EH (cell line): ENCODE measurements around the gene TAF1B.
"Not testable (repeated sequence)": the region's sequence is repeated elsewhere in the genome, so short reads cannot be mapped to it uniquely, and the experiment has no call there.

Source experiments
- DNase-seq: peaks from one replicate; pipeline ENCODE4 v3.0.0-alpha.2; 2015; ENCODE audit warnings: low read depth

Gene TAF1B

GRCh38 chr2:9885036-9885684, 41.9 kb downstream of the TAF1B start:
- peak; percentile 66 for DNase-seq

DNA sequence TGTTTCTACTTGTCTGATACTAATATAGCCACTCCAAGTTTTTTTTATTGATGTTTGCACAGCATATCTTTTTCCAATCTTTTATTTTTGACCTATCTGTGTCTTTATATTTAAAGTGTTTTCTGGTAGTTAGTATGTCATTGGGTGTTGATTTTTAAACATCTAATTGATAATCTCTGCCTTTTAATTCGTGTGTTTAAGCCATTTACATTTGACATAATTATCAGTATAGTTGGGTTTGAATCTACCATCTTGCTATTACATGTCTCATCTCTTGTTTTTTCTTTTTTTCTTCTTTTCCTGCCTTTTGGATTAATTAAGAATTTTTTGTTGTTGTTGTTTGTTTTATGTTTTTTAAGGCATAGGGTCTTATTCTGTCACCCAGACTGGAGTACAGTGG, 44.2 kb downstream of the TAF1B start:
- DNase-seq, result no peak

- DNase-seq, result no peak
Measured at GRCh38 chr2:9889812-9890261, 46.6 kb downstream of the TAF1B start.

- DNase-seq, result no peak
Measured at GRCh38 chr2:9892236-9892635, 49.0 kb downstream of the TAF1B start.

- no peak for DNase-seq
Measured at GRCh38 chr2:9895669-9896590, 52.7 kb downstream of the TAF1B start.

GRCh38 chr2:9897331-9897737, 54.1 kb downstream of the TAF1B start:
- DNase-seq, result peak; percentile 94

DNA sequence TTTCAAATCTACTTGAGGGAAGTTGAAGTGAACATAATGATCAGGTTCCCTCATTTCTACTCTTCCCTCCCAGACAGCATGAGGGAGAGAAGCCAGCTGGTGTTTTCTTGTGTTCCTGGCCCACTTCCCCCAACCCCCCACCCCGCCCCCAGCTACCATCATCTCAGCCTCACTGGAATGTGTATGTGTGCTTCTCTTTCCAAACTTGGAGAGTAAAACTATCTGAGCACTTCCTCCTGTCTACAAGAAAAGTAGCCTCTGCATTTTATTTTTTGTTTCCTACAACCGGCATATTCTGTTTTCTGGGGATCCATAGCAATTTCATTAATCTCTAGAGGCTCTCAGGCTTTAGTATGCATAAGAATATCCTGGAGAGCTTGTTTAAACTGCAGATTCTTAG, 54.6 kb downstream of the TAF1B start:
- DNase-seq, result peak; percentile 38

- no peak for DNase-seq
Measured at GRCh38 chr2:9905413-9905812, 62.1 kb downstream of the TAF1B start.

DNA sequence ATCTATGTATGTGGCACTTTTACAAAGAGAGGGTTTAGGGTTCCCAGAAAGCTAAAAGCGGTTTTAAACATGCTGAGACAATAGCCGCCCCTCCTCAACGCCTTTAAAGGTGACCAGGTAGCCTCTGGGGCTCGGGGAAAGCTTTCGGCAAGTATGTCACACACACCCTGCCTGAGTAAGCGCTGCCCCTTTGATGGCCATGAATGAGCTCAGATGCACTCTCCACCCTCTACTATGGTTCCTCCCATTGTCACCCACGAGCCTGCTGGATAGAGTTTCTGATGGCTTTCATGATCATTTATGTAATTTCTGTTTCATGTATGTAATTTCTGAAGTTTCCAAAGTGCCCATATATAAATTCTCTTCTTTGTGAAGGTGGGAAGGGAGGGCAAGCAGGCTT, 64.1 kb downstream of the TAF1B start:
- DNase-seq, result no peak

- DNase-seq, result no peak
Measured at GRCh38 chr2:9908639-9909038, 65.4 kb downstream of the TAF1B start.

DNA sequence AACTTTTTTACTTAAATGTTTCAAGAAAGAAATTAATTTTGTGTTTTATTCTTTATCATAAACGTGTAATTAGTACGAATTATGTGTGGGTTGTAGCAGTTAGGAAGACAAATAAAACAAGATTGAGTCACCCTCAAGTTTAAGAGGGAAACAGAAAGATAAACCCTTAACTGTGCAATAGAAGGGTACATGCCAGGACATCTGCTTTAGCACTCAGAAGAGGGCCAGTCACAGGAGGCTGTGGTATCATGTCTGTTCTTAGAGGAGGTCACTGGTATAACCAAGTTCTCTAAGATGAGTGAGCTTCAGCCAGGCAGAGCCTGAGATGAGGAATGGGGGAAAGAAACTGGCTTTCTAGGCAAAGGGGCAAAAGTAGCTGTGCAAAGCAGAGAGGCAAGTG, 65.8 kb downstream of the TAF1B start:
- peak; percentile 46 for DNase-seq

DNA sequence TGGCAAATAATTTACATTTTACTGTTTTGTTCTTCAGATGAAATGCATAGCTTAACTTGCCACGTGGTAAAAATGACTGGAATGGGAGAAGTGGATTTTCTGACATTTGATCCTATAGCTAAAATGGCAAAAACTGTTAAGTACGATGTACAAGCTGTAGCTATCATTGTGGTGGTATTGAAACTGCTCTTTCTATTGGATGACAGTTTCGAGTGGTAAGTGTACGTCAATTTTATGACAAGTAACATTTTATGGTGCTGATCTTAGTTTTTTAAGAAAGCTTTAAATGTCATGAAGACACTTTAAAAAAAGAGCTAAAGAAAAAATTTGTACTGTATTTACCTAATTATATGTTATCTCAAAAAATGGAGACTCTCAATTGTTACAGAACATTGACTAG, 67.4 kb downstream of the TAF1B start:
- no peak for DNase-seq

- no peak for DNase-seq
Measured at GRCh38 chr2:9912468-9912867, 69.2 kb downstream of the TAF1B start.

DNA sequence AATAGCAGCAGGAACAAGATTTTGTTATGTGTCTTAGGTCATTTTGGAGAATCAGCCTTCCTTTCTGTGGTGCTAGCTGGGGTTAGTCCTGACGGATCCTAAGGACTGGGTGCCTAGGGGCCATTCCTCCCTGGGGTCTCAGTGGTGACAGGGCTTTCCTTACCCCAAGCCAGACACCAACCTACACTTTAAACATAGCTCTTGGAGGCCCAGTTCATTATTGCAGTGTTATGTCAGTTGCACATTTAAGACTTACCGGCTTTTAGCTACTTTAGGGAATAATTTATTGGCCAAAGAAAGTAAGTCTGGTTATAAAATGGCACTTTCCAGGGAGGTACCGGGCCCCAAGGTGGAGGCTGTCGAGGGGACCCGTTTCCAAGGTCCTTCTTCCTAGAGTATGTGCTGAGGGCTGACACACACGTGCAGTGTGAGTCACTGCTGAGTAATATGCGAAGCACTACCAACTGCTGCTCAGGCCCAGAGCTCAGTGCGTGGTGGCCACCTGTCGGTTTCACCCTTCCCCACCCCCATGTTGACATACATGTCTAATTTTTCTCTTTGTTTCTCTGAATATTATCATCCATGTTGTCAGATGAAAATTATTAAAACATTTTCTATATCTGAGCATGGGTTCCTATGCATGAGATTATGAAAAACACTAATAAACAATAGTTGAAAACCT, 71.3 kb downstream of the TAF1B start:
- peak; percentile 80 for DNase-seq

GRCh38 chr2:9918275-9918674, 75.0 kb downstream of the TAF1B start:
- peak; percentile 60 for DNase-seq

GRCh38 chr2:9919512-9919911, 76.2 kb downstream of the TAF1B start:
- no peak for DNase-seq

DNA sequence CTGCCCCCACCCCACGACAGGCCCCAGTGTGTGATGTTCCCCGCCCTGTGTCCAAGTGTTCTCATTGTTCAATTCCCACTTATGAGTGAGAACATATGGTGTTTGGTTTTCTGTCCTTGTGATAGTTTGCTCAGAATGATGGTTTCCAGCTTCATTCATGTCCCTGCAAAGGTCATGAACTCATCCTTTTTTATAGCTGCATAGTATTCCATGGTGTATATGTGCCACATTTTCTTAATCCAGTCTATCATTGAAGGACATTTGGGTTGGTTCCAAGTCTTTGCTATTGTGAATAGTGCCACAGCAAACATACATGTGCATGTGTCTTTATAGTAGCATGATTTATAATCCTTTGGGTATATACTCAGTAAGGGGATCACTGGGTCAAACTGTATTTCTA, 83.7 kb downstream of the TAF1B start:
- DNase-seq, result not testable (repeated sequence)

- DNase-seq, result no peak
Measured at GRCh38 chr2:9937258-9937657, 94.0 kb downstream of the TAF1B start.

DNA sequence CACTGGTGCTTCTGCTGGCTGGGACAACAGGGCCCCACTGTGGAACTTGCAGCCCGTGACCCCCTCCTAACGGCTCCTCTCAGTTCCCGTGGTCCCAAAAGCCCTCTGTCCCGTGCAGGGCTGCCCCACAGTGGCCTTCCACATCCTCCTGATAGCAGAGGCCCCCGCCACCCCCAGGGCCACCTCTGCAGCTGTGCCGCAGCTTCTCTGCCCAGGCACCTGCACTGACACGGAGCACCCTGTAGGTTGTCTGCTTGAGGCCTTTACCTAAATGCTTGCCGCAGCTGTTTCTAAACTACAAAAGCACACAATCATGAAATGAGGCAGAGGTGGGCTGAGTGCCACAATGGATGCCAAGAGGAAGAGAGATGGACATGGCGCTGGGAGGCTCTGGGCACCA, 94.7 kb downstream of the TAF1B start:
- DNase-seq, result no peak

DNA sequence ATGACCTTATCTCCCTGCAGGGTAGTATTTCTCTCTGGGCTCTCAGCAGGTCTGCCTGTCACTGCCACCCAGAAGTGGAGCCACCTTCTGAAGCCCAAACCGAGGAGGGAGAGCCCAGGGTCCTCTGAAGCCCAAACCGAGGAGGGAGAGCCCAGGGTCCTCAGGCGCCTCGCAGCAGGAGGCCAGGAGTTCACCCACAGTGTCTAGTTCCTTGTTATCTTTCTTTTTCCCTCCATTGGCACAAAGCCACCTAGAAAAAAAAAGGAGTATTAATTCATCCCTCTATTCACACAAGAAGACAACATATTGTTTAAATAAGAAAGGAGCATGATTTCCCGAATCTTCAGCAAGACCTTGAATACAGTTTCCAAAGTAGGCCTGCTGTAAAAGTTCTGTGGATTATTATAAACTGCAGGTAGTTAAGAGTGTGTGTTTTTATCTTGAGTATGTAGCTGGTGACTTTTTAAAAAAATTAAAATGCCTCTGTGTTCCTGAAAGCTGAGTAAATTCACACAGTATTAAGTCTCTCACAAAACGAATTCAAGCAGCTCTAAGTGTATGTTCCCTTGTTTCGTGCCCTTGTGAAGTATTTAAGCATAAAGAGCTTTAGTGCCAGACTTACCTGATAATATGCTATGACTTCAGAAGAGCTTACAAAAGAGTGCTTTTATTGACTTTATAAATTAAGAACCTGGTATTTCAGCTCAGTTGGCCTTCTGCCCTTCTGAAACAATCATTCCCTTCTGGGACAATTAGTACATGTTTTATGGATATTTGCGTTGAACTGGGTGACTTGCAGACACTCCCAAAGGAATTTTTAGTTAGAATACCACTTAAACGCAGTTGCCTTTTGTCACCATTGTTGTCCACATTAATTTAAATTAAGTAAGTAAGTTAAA, 96.6 kb downstream of the TAF1B start:
- no peak for DNase-seq

DNA sequence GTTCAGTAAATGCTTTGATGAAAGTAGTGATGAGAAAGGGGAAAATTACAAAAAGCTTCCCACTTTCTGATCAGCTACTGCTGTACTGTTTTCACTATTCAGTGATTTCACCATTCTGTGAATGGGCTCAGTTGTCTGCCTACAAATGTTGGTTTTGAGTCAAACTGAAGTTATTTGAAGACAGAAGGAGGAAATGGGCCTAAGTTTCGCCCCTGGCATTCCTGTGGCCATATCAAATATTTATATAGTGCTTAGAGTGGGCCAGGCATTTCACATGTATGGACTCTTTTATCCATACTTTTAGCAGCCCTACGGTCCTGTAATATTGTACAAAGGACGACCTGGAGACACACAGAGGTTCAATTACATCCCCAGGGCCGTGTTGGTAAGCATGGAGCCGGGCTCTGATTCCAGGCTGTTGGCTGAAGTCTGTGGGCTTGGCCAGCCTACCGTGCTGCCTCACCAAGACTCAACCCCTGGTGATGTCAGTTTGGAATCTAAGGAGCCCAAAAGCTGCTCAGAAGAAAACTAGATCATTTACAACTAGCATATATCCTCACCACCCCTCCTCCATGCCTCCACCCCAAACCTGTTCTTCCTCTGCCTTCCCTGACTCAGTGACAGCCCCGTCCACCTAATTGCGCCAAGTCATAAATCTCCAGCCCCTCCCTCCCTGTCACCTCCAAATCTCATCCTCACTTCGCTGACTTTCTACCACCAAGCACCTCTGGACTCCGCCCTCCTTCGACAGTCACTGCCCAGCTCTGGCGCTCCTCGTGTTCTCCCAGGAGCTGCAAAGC, 98.1 kb downstream of the TAF1B start:
- DNase-seq, result peak; percentile 86
